IMR-90 (cell line): Measurements from ENCODE around the gene KRT73. TPM values are rescaled to one million over a fixed set of nuclear protein-coding genes. Genes with fewer than 3 reads are reported as not detected.

Source experiments
- ATAC-seq: fragments of 200-7000 bp; cut with Tn5 transposase; 2 replicates; pipeline ENCODE4 v1.9.1; 2020; ENCODE audit warnings: low read depth, mild to moderate bottlenecking, moderate library complexity
- BruUV-seq: library from RNA; stranded (reverse); fragments of 400-500 nt; replicated peaks from 2 replicates; lab custom pipeline; 2021; lab: Mats Ljungman, UMichigan
- CTCF ChIA-PET: fragments of 300-600 bp; formaldehyde crosslinking; extraction: SDS; loops from one replicate; lab custom pipeline; 2021; ENCODE audit warnings: antibody characterized with exemption; lab: Yijun Ruan, JAX
- POLR2A ChIA-PET: fragments of 300-600 bp; sonication (Branson Sonifier 250); formaldehyde crosslinking; loops from one replicate; lab custom pipeline; 2022; ENCODE audit warnings: antibody characterized with exemption; ENCODE audit not compliant: unreplicated experiment; lab: Charles Lee
- DNase-seq: peaks from one replicate; pipeline ENCODE4 v3.0.0; 2013
- H2AFZ ChIP-seq: replicated peaks from 2 replicates; pipeline ENCODE3; 2013; ENCODE audit warnings: low read length, mild to moderate bottlenecking; ENCODE audit not compliant: poor library complexity
- H2AK5ac ChIP-seq: 2 replicates; pipeline ENCODE4 v1.6.1; 2013; ENCODE audit warnings: low read depth, low read length, inconsistent platforms
- H2AK9ac ChIP-seq: replicated peaks from 2 replicates; pipeline ENCODE3; 2013; ENCODE audit warnings: mild to moderate bottlenecking, low read depth, low read length, moderate library complexity; ENCODE audit not compliant: poor library complexity
- H2BK120ac ChIP-seq: 2 replicates; pipeline ENCODE4 v1.6.1; 2013; ENCODE audit warnings: low read depth, low read length, inconsistent platforms
- H2BK15ac ChIP-seq: 3 replicates; pipeline ENCODE4 v1.6.1; 2013; ENCODE audit warnings: low read depth, low read length, inconsistent platforms
- H2BK20ac ChIP-seq: 2 replicates; pipeline ENCODE4 v1.6.1; 2013; ENCODE audit warnings: low read depth, mild to moderate bottlenecking, inconsistent platforms, low read length, moderate library complexity
- H2BK5ac ChIP-seq: 2 replicates; pipeline ENCODE4 v1.6.1; 2013; ENCODE audit warnings: mild to moderate bottlenecking, low read depth, low read length, inconsistent platforms; ENCODE audit not compliant: poor library complexity, severe bottlenecking
- H3K14ac ChIP-seq: replicated peaks from 2 replicates; pipeline ENCODE4 v1.6.1; 2013; ENCODE audit warnings: low read depth, low read length, inconsistent platforms
- H3K18ac ChIP-seq: 2 replicates; pipeline ENCODE4 v1.6.1; 2013; ENCODE audit warnings: low read depth, low read length, control low read depth
- H3K23ac ChIP-seq: 2 replicates; pipeline ENCODE4 v1.6.1; 2013; ENCODE audit warnings: low read depth, low read length, inconsistent platforms
- H3K27ac ChIP-seq: 2 replicates; pipeline ENCODE4 v1.5.1; 2013; ENCODE audit warnings: mild to moderate bottlenecking, control low read depth, low read length; ENCODE audit not compliant: insufficient read depth
- H3K27me3 ChIP-seq: 2 replicates; pipeline ENCODE4 v1.6.1; 2013; ENCODE audit warnings: low read length; ENCODE audit not compliant: control insufficient read depth, insufficient read depth
- H3K36me3 ChIP-seq: 2 replicates; pipeline ENCODE4 v1.6.1; 2013; ENCODE audit warnings: low read length, mixed read lengths; ENCODE audit not compliant: control insufficient read depth, insufficient read depth
- H3K4ac ChIP-seq: 2 replicates; pipeline ENCODE4 v1.6.1; 2013; ENCODE audit warnings: low read depth, low read length, inconsistent platforms
- H3K4me1 ChIP-seq: 2 replicates; pipeline ENCODE4 v1.6.1; 2013; ENCODE audit warnings: low read length, mixed read lengths; ENCODE audit not compliant: control insufficient read depth, insufficient read depth
- H3K4me2 ChIP-seq: 2 replicates; pipeline ENCODE4 v1.6.1; 2013; ENCODE audit warnings: low read depth, mild to moderate bottlenecking, control low read depth, low read length, moderate library complexity
- H3K4me3 ChIP-seq: 2 replicates; pipeline ENCODE4 v1.5.1; 2013; ENCODE audit warnings: low read depth, mild to moderate bottlenecking, control low read depth, low read length, moderate library complexity; ENCODE audit not compliant: insufficient read depth
- H3K56ac ChIP-seq: 2 replicates; pipeline ENCODE4 v1.6.1; 2013; ENCODE audit warnings: low read length, inconsistent platforms; ENCODE audit not compliant: insufficient read depth; ENCODE audit errors: extremely low read depth
- H3K79me1 ChIP-seq, 2 experiments: 2 replicates each; pipeline ENCODE4 v1.6.1; 2013; ENCODE audit warnings: low read length in 2 of 2, inconsistent platforms in 1 of 2, low read depth in 1 of 2
- H3K9ac ChIP-seq: 2 replicates; pipeline ENCODE4 v1.6.1; 2013; ENCODE audit warnings: low read depth, low read length, control low read depth
- H3K9me1 ChIP-seq: 2 replicates; pipeline ENCODE4 v1.6.1; 2013; ENCODE audit warnings: low read length, inconsistent platforms; ENCODE audit not compliant: insufficient read depth
- H3K9me3 ChIP-seq: 2 replicates; pipeline ENCODE4 v1.6.1; 2013; ENCODE audit warnings: low read length; ENCODE audit not compliant: control insufficient read depth, insufficient read depth
- H4K20me1 ChIP-seq: 2 replicates; pipeline ENCODE4 v1.6.1; 2013; ENCODE audit warnings: low read length, inconsistent platforms; ENCODE audit not compliant: insufficient read depth
- H4K5ac ChIP-seq: 2 replicates; pipeline ENCODE4 v1.6.1; 2013; ENCODE audit warnings: mild to moderate bottlenecking, low read depth, low read length, control low read depth
- H4K8ac ChIP-seq, 2 experiments: 2 replicates each; pipeline ENCODE4 v1.6.1; 2013; ENCODE audit warnings: low read depth in 2 of 2, low read length in 2 of 2, control low read depth in 1 of 2, inconsistent platforms in 1 of 2
- H4K91ac ChIP-seq: 2 replicates; pipeline ENCODE4 v1.6.1; 2013; ENCODE audit warnings: low read depth, low read length, inconsistent platforms; ENCODE audit not compliant: insufficient read depth
- BHLHE40 ChIP-seq: fragments of 150-350 bp; IDR thresholded peaks from 2 replicates; pipeline ENCODE4 v1.6.1; 2016; ENCODE audit warnings: mild to moderate bottlenecking, low read depth, low read length
- CEBPB ChIP-seq: IDR thresholded peaks from 2 replicates; pipeline ENCODE4 v1.6.1; 2012; ENCODE audit warnings: low read depth, low read length, improper control_type of control experiment
- CHD1 ChIP-seq: IDR thresholded peaks from 2 replicates; pipeline ENCODE4 v1.6.1; 2012; ENCODE audit warnings: low read depth, low read length, improper control_type of control experiment
- CTCF ChIP-seq: conservative IDR thresholded peaks from 2 replicates; pipeline ENCODE4 v1.5.1; 2012; ENCODE audit warnings: mild to moderate bottlenecking, low read depth, low read length, improper control_type of control experiment
- ELK1 ChIP-seq: fragments of 150-350 bp; IDR thresholded peaks from 2 replicates; pipeline ENCODE4 v1.6.1; 2016; ENCODE audit warnings: low read depth, mild to moderate bottlenecking, low read length, moderate library complexity, borderline replicate concordance
- FOS ChIP-seq: fragments of 150-350 bp; IDR thresholded peaks from 2 replicates; pipeline ENCODE4 v1.6.1; 2016; ENCODE audit warnings: low read depth, low read length
- MAFK ChIP-seq: IDR thresholded peaks from 2 replicates; pipeline ENCODE4 v1.6.1; 2012; ENCODE audit warnings: low read depth, low read length, improper control_type of control experiment
- MAZ ChIP-seq: IDR thresholded peaks from 2 replicates; pipeline ENCODE4 v1.6.1; 2012; ENCODE audit warnings: low read depth, mild to moderate bottlenecking, low read length, improper control_type of control experiment, moderate library complexity, borderline replicate concordance
- MXI1 ChIP-seq: IDR thresholded peaks from 2 replicates; pipeline ENCODE4 v1.6.1; 2012; ENCODE audit warnings: low read depth, mild to moderate bottlenecking, low read length, moderate library complexity, borderline replicate concordance
- NFE2L2 ChIP-seq: fragments of 150-350 bp; IDR thresholded peaks from 2 replicates; pipeline ENCODE4 v1.6.1; 2016; ENCODE audit warnings: low read depth, mild to moderate bottlenecking, low read length
- POLR2A ChIP-seq: IDR thresholded peaks from 2 replicates; pipeline ENCODE4 v1.6.1; 2012; ENCODE audit warnings: mild to moderate bottlenecking, low read depth, low read length
- RAD21 ChIP-seq: IDR thresholded peaks from 2 replicates; pipeline ENCODE4 v1.6.1; 2012; ENCODE audit warnings: low read length, improper control_type of control experiment
- RCOR1 ChIP-seq: IDR thresholded peaks from 2 replicates; pipeline ENCODE4 v1.6.1; 2012; ENCODE audit warnings: mild to moderate bottlenecking, low read length, improper control_type of control experiment; ENCODE audit not compliant: insufficient replicate concordance
- RFX5 ChIP-seq: IDR thresholded peaks from 2 replicates; pipeline ENCODE4 v1.8.0; 2012; ENCODE audit warnings: low read depth, mild to moderate bottlenecking, low read length, moderate library complexity
- SMC3 ChIP-seq: fragments of 150-350 bp; IDR thresholded peaks from 2 replicates; pipeline ENCODE4 v1.6.1; 2016; ENCODE audit warnings: low read depth, mild to moderate bottlenecking, antibody characterized with exemption, low read length, moderate library complexity
- USF2 ChIP-seq: fragments of 150-350 bp; IDR thresholded peaks from 2 replicates; pipeline ENCODE4 v1.6.1; 2017; ENCODE audit warnings: mild to moderate bottlenecking, antibody characterized with exemption, low read length, low read depth
- WGBS, 2 experiments: methylation state at CpG; one replicate each; pipeline versions ENCODE4 v1.1.5 to v1.1.7; 2013; ENCODE audit warnings: missing lambda C conversion rate in 2 of 2; ENCODE audit not compliant: insufficient read length in 1 of 2; ENCODE audit errors: extremely low coverage in 2 of 2; 5-methylcytosine and 5-hydroxymethylcytosine counted together
- dilution Hi-C: fragments of 300-500 bp; cut with HindIII; formaldehyde crosslinking; loops from one replicate; pipeline ENCODE4 v1.14.3; 2018; ENCODE audit warnings: low sequenced_read_pairs; ENCODE audit not compliant: unreplicated experiment
- in situ Hi-C: fragments of 300-500 bp; cut with MboI; formaldehyde crosslinking; loops from 3 replicates; pipeline ENCODE4 v1.14.3; 2019; ENCODE audit warnings: low sequenced_read_pairs, inconsistent platforms, mixed read lengths
- intact Hi-C: fragments of 100-400 bp; cut with micrococcal nuclease; formaldehyde crosslinking; loops from 2 replicates; pipeline ENCODE4 v1.10.0; 2022
- polyA plus RNA-seq, 3 experiments: library from polyadenylated mRNA; depleted of rRNA; stranded (reverse); fragments of >200 nt; gene quantifications; 2 replicates each; pipeline ENCODE4 v1.2.3, GENCODE V29; 2012; ENCODE audit warnings: low replicate concordance in 1 of 3
- total RNA-seq: library from RNA; depleted of rRNA; stranded (reverse); fragments of >200 nt; gene quantifications from 2 replicates; pipeline ENCODE4 v1.2.3, GENCODE V29; 2012

The KRT73 gene
- total and polyA plus RNA-seq, 2 of the 4 experiments (the other 2 are of a cell fraction), result not detected

GRCh38 chr12:52608161-52608560 is 10.2 kb downstream of the KRT73 start:
- Histone ChIP-seq H3K18ac (no peak overlapping the region), H3K79me1 (no peaks in the 10 kb centered on the region), H2BK15ac (no peak overlapping the region), H3K14ac (no peak overlapping the region), H3K9ac (no peak overlapping the region), H4K20me1 (no peaks in the 10 kb centered on the region), H3K4me1 (no peaks in the 10 kb centered on the region), H3K36me3 (no peaks in the 10 kb centered on the region), H2AFZ (no peak overlapping the region), H3K4me2 (no peak overlapping the region), H3K9me3 (no peaks in the 10 kb centered on the region), H4K91ac (no peak overlapping the region), H2BK20ac (no peak overlapping the region), H3K56ac (no peak overlapping the region), H2BK5ac (no peak overlapping the region), H3K9me1 (no peaks in the 10 kb centered on the region), H4K8ac (no peak overlapping the region), H3K27me3 (peaks cover 36% of the 10 kb centered on the region), H2BK120ac (no peak overlapping the region), H4K5ac (no peak overlapping the region), H3K4me3 (no peak overlapping the region), H3K23ac (no peak overlapping the region), H3K27ac (no peak overlapping the region), H3K4ac (no peak overlapping the region), H2AK5ac (no peak overlapping the region), H2AK9ac (no peak overlapping the region)
- no peak for TF ChIP-seq CHD1
- TF ChIP-seq POLR2A, result no peak
- TF ChIP-seq RCOR1, result no peak
- TF ChIP-seq RFX5, result no peak
- TF ChIP-seq ELK1, result no peak
- TF ChIP-seq FOS, result no peak
- TF ChIP-seq MAZ, result no peak
- TF ChIP-seq NFE2L2, result no peak
- no peak for TF ChIP-seq CTCF
- no peak for TF ChIP-seq SMC3
- no peak for TF ChIP-seq USF2
- TF ChIP-seq BHLHE40, result no peak
- TF ChIP-seq MAFK, result no peak
- no peak for TF ChIP-seq RAD21
- TF ChIP-seq CEBPB, result no peak
- TF ChIP-seq MXI1, result no peak
- no TSS peak for BruUV-seq
- in situ Hi-C loops (no loop called here), intact Hi-C loops (no loop called here), dilution Hi-C loops (no loop called here)
- ChIA-PET POLR2A (no interaction called here), CTCF (no interaction called here)
- WGBS, 2 experiments, result no CpG with 5 or more reads among the region's 6 CpGs
- ATAC-seq (no peak), DNase-seq (no peak)
